NCI-H1092 treated with DMSO at 0.1 percent for 48 hours (cell line): ENCODE measurements around the gene YAE1.

Source experiments
- DNase-seq: peaks from one replicate; lab custom pipeline; 2025; lab: John Stamatoyannopoulos, UW

Gene YAE1

GRCh38 chr7:39557222-39557621 lies 9.0 kb upstream of the YAE1 start:
- no peak for DNase-seq

GRCh38 chr7:39557911-39558310 lies 8.3 kb upstream of the YAE1 start:
- DNase-seq, result no peak

DNA sequence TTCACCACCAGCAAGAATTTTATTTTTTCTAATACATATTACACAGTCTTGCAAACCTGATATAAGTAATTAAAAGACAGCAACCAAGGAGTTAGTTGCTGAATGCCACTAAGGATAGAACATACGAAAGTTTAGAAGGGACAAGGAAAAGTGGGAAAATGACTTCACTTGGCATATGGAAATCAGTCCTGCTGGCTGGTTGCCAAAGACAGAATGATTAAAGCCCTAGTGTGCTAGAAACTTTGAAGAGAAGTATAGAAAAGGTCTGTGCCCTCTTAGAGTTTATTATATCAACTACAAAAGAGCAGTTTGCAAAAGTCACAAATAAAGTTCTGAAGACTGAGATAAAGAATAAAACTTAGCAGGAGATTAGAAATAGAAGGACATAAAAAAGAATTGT lies 5.8 kb upstream of the YAE1 start:
- DNase-seq, result no peak

- DNase-seq, result no peak
Measured at GRCh38 chr7:39560997-39561396, 5.2 kb upstream of the YAE1 start.

- peak; percentile 64 for DNase-seq
Measured at GRCh38 chr7:39565538-39565937, 666 bp upstream of the YAE1 start.

DNA sequence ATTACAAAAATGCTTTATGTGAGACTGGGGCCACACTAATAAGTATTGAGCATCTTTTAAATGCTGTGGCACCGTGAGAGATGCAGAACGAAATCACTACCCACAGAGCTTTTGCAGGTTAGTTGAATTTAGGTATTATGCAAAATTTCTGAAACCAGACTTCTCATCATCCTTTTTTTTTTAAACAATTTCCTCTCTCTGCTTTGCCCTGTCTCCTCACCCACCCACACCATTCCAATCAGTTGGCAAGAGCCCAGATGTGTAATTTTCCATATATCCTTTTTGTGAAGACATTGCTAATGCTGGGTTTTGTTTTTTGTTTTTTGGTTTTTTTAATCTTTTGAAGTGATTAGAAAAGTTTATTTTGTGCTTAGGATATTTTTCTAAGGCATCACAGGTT lies 1.1 kb downstream of the YAE1 start:
- DNase-seq, result no peak

GRCh38 chr7:39574673-39575349 lies 8.6 kb downstream of the YAE1 start:
- DNase-seq, result no peak

DNA sequence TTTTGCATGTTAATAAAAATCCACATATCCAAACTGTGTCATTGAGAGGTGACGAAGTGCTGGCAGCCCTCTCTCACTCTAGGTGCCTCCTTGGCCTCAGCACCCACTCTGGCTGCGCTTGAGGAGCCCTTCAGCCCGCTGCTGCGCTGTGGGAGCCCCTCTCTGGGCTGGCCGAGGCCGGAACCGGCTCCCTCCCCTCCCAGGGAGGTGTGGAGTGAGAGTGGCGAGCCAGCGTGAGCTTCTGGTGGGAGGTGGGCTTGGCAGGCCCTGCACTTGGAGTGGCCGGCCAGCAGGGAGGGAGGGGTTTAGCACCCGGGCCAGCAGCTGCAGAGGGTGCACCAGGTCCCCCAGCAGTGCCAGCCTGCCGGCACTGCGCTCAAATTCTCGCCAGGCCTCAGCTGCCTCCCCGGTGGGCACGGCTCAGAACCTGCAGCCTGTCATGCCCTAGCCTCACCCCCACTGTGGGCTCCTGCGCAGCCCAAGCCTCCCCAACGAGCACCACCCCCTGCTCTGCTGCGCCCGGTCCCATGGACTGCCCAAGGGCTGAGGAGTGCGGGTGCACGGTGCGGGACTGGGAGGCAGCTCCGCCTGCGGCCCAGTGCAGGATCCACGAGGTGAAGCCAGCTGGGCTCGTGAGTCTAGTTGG lies 11.1 kb downstream of the YAE1 start:
- no peak for DNase-seq

- peak; percentile 88 for DNase-seq
Measured at GRCh38 chr7:39580149-39580874, 14.1 kb downstream of the YAE1 start.

DNA sequence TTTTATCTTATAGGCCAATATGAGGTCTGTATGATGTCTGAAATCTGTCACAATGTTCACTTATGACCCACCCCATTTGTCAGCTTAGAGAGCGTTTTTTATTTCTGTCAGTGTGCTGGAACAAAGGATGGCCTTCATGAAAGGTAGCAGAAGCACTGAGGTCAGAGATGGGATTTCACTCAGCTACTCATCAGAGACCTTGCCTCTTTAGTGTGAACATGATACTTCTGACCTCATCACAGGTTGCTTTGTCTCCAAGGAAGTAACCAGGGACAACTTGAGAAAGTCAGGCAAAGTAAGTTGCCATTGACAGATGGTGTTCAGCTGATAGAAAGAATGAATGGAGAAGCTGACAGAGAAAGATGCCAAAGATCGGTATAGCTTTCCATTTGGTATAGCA lies 16.3 kb downstream of the YAE1 start:
- no peak for DNase-seq

- DNase-seq, result no peak
Measured at GRCh38 chr7:39583539-39583938, 17.3 kb downstream of the YAE1 start.

DNA sequence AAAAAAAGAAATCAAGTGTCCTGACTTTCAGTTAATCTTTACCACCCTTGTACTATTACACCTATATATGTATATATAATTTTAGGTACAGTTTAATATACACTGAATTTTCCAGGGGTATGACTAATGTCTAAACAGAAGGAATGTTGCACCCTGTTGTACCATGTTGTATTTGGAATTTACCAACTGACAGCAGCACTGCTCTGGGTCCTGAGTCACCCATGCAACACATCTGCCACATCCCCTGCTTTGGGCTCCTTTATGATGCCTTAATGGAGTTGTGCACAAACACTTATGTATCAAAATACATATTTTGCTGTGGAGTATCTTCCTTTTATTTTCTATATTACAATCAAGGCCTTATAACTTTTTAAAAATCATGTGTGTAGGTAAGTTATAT lies 21.2 kb downstream of the YAE1 start:
- DNase-seq, result no peak

DNA sequence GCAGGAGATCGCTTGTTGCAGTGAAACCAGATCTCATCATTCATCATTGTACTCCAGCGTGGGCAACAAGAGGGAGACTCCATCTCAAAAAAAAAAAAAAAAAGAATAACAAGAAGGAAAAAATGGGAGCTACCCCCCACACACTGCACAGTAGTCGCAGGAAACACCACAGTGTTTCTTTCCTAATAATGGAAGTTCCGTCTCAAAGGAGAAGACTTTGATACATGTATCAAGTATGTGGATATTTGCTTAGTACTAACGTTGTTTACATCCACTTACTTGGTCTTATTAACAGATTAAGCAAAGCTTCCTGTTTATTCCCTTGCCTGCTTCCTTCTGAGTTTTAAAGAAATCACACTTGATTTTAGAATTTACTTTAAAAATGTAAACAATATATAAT lies 22.2 kb downstream of the YAE1 start:
- DNase-seq, result no peak

DNA sequence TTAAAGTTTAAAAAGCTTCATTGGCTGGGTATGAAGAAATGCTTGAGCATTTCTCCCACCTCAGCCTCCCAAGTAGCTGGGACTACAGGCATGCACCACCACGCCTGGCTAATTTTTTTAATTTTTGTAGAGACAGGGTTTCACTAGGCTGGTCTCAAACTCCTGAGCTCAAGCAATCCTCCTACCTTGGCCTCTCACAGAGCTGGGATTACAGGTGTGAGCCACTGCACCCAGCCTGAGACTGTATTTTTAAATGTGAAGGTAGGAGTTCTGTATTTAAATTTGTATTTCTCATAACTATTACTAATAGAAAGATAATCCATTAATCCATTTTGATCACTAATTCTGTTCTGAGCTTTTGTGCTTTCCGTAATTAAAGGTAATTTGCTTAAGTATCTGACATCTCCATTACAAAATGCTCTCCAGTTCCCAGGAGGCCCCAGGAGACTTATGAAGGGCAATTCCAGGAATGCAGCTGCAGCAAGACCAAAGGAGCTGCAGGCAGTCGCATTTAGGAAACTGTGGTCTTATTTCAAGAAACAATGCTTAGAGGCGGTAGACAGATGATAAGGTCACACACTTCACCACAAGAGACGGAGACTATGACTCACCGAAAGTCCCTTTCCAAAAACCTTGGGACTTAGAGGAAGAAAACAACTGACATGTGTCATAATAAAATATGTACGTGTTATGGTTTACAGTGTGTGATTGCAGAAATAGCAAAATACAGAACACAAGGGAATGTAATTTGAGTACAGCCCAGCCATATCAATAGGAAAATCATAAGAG lies 23.3 kb downstream of the YAE1 start:
- no peak for DNase-seq

- DNase-seq, result no peak
Measured at GRCh38 chr7:39592586-39592985, 26.4 kb downstream of the YAE1 start.

- DNase-seq, result peak; percentile 69
Measured at GRCh38 chr7:39594988-39595620, 28.9 kb downstream of the YAE1 start.

DNA sequence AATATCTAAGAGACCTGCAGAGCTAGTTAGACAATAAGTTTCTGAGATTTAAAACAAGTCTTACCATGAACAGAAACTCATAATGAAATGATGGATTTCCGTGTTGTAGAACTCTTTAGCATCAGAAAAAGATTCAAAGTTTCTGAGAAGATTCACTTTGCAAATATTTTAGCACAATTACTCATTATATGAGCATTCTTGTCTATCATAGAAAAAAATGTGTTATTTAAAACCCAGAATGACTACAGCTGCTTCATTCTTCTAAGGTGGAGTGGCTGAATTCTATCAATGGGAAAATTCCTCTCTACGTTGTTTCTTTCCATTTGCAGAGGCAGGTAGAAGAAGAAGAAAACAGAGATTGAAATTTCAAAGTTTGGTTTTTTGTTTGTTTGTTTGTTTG lies 36.1 kb downstream of the YAE1 start:
- no peak for DNase-seq

DNA sequence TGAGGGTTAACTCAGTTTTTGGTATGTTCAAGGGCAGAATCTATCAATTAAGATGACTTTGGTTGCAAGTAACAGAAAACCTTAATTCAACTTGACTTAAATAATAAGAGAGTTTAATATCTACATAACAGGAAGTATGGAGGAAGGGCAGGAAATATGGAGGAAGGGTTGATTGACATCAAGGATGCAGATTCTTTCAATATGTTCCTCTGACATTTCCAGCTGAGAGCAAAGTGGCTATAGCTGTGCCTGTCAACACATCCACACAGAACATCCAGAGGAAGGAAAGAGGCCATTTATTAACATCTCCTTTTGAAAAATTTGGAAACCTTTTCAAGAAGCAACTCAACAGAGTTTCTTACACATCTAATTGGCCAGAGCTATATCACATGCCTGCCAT lies 37.7 kb downstream of the YAE1 start:
- DNase-seq, result no peak

DNA sequence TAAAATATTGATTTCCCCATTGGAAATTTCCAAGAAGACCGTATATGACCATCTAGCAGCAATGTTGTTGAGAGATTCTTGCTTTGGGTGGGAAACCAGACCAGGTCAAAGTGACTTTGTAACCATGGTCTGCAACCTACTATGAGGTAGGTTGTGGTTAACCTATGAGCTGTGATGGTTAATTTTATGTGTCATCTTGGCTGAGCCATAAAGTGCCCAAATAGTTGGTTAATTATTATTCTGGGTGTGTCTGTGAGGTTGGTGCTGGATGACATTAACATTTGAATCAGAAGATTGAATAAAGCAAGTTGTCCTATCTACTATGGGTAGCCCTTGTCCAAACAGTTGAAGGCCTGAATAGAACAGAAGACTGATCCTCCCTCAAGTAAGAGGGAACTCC lies 38.9 kb downstream of the YAE1 start:
- no peak for DNase-seq

- DNase-seq, result no peak
Measured at GRCh38 chr7:39606352-39606751, 40.1 kb downstream of the YAE1 start.

DNA sequence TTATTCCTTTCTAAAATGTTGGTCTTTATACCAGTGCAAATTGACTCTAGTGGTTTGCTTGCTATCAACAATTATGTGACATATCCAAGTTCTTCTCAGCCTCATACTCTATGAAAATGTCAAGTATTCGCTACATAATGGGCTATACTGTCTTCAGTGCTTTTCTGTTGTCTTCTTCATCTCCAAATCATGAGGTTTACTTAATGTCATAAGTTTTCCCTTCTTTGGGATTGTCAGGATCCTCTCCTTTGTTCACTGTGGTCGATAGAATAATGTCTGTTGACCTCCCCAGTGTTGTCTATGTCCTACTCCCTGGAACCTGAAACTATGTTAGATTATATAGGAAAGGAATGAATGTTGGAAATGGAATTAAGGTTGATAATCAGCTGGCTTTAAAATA lies 40.7 kb downstream of the YAE1 start:
- DNase-seq, result no peak

DNA sequence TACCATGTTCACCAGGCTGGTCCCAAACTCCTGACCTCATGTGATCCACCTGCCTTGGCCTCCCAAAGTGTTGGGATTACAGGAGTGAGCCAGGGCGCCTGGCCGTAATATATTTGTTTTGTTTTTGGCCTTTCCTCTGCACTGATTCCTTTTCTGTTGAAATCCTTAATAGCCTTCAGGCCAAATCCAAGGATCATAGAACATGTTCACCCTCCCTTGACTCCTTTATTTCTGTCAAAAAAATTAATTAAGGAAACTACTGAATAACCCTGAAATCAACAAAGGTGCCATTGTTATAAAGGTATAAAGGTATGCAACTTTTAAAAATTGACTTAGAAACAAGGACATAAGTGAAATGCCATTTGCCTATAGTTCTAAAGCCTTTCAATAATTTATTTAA lies 41.7 kb downstream of the YAE1 start:
- no peak for DNase-seq
